ENCODE measurements around the gene MYH10.

MYH10 gene

DNA sequence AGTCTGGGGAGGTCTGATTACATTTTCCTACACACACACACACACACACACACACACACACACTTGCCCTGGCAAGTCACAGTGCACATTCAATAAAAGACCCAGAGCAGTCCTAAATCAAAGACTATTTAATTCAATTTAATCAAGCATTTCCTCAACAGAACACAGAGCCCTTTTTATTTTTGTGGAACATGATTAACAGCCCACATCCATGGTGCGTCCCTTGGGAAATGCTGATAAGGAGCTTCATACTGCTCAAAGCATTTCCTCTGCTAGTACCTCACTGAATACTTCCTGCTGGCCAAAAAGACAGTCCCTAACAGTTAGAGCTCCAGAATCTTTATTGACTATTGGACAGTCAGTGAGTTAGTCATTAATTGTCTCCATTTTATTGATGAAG, 43.1 kb upstream of the MYH10 start:
- H3K4me1 ChIP-seq = no peaks in the 10 kb centered on the region
- no peak overlapping the region for H2AFZ ChIP-seq
- H3K79me2 ChIP-seq = no peaks in the 10 kb centered on the region
- no peak for TF ChIP-seq CTCF (IDR thresholded peaks at IDR 0.05)
- H3K9me3 ChIP-seq (ENCODE audit: control insufficient read depth, low read length) = no peaks in the 10 kb centered on the region
- no peaks in the 10 kb centered on the region for H3K27me3 ChIP-seq (ENCODE audit: control insufficient read depth, insufficient read depth, low read length)
- H3K4me3 ChIP-seq (ENCODE audit: low read depth, low read length) = no peak overlapping the region
- H3K4me2 ChIP-seq (ENCODE audit: low read length) = no peak overlapping the region
- no peak overlapping the region for H3K9ac ChIP-seq
- no peak overlapping the region for H3K27ac ChIP-seq
- H3K36me3 ChIP-seq (ENCODE audit: control insufficient read depth, insufficient read depth, low read length) = no peaks in the 10 kb centered on the region

DNA sequence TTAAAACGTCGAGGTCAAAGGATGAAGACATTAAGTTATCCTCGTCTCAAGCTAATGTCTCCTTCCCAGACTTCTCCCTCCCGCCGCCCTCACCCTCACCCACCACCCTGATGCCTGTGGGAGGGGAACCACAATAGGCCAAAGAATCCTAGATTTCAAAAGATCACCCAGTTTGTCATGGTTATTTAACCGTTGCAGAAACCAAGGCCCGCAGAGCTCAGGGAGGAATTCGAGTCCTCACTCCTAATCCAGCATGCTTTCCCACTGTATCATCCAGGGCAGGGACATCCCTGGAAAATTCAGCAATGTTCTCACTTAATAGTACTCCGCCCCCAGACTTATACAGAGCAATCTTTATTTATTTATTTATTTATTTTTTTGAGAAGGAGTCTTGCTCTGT, 41.8 kb upstream of the MYH10 start:
- Histone ChIP-seq H3K27ac (no peak overlapping the region), H3K4me1 (no peaks in the 10 kb centered on the region), H2AFZ (no peak overlapping the region), H3K79me2 (no peaks in the 10 kb centered on the region), H3K4me2 (ENCODE audit: low read length) (no peak overlapping the region), H3K4me3 (ENCODE audit: low read depth, low read length) (no peak overlapping the region), H3K9me3 (ENCODE audit: control insufficient read depth, low read length) (no peaks in the 10 kb centered on the region), H3K36me3 (ENCODE audit: control insufficient read depth, insufficient read depth, low read length) (no peaks in the 10 kb centered on the region), H3K27me3 (ENCODE audit: control insufficient read depth, insufficient read depth, low read length) (no peaks in the 10 kb centered on the region), H3K9ac (no peak overlapping the region)
- no peak for TF ChIP-seq CTCF (IDR thresholded peaks at IDR 0.05)

- Histone ChIP-seq H3K4me1 (no peaks in the 10 kb centered on the region), H3K36me3 (ENCODE audit: control insufficient read depth, insufficient read depth, low read length) (no peaks in the 10 kb centered on the region), H3K9me3 (ENCODE audit: control insufficient read depth, low read length) (no peaks in the 10 kb centered on the region), H3K79me2 (no peaks in the 10 kb centered on the region), H3K27ac (no peak overlapping the region), H3K4me3 (ENCODE audit: low read depth, low read length) (no peak overlapping the region), H2AFZ (no peak overlapping the region), H3K4me2 (ENCODE audit: low read length) (no peak overlapping the region), H3K9ac (no peak overlapping the region), H3K27me3 (ENCODE audit: control insufficient read depth, insufficient read depth, low read length) (no peaks in the 10 kb centered on the region)
- no peak for TF ChIP-seq CTCF (IDR thresholded peaks at IDR 0.05)
Observed at GRCh38 chr17:8670421-8670820, 39.9 kb upstream of the MYH10 start.

GRCh38 chr17:8668176-8668740, 37.7 kb upstream of the MYH10 start:
- Histone ChIP-seq H3K79me2 (no peaks in the 10 kb centered on the region), H2AFZ (no peak overlapping the region), H3K27me3 (ENCODE audit: control insufficient read depth, insufficient read depth, low read length) (no peaks in the 10 kb centered on the region), H3K9me3 (ENCODE audit: control insufficient read depth, low read length) (no peaks in the 10 kb centered on the region), H3K4me2 (ENCODE audit: low read length) (no peak overlapping the region), H3K36me3 (ENCODE audit: control insufficient read depth, insufficient read depth, low read length) (no peaks in the 10 kb centered on the region), H3K9ac (no peak overlapping the region), H3K4me3 (ENCODE audit: low read depth, low read length) (no peak overlapping the region), H3K4me1 (no peaks in the 10 kb centered on the region), H3K27ac (no peak overlapping the region)
- TF ChIP-seq CTCF (IDR thresholded peaks at IDR 0.05) = no peak

DNA sequence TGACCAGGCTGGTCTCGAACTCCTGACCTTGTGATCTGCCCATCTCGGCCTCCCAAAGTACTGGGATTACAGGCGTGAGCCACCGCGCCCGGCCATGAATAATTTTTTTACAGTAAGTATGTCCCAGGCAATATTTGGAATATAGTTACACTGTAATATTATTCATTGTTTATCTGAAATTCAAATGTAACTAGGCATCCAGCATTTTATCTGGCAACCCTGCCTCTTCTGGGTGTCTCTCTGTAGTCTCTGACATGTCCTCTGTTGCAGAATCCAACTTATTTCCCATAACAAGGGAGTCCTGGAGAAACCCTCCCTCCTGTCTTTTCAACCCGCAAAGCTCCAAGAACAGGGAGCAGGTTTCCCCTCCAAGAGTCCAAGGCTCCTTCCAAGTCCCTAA, 36.9 kb upstream of the MYH10 start:
- no peak overlapping the region for H3K9ac ChIP-seq
- no peaks in the 10 kb centered on the region for H3K36me3 ChIP-seq (ENCODE audit: control insufficient read depth, insufficient read depth, low read length)
- H3K4me3 ChIP-seq (ENCODE audit: low read depth, low read length) = no peak overlapping the region
- H3K4me1 ChIP-seq = no peaks in the 10 kb centered on the region
- no peak for TF ChIP-seq CTCF (IDR thresholded peaks at IDR 0.05)
- no peak overlapping the region for H2AFZ ChIP-seq
- no peak overlapping the region for H3K27ac ChIP-seq
- no peaks in the 10 kb centered on the region for H3K27me3 ChIP-seq (ENCODE audit: control insufficient read depth, insufficient read depth, low read length)
- no peak overlapping the region for H3K4me2 ChIP-seq (ENCODE audit: low read length)
- no peaks in the 10 kb centered on the region for H3K9me3 ChIP-seq (ENCODE audit: control insufficient read depth, low read length)
- no peaks in the 10 kb centered on the region for H3K79me2 ChIP-seq
